CD1c-positive myeloid dendritic cell (primary cell): ENCODE results near the gene EIF4G3.
"Not testable (repeated sequence)": the region's sequence is repeated elsewhere in the genome, so short reads cannot be mapped to it uniquely, and the experiment has no call there.

ENCODE experiments used
- DNase-seq: peaks from one replicate; pipeline ENCODE4 v3.0.0-alpha.2; 2016; ENCODE audit errors: extremely low spot score

EIF4G3 gene

GRCh38 chr1:21024918-21025317 is 151.8 kb downstream of the EIF4G3 start:
- DNase-seq: no peak

- DNase-seq: not testable (repeated sequence)
Observed at GRCh38 chr1:21024136-21024896, 152.4 kb downstream of the EIF4G3 start.

- DNase-seq: peak; percentile 81
Observed at GRCh38 chr1:21022279-21023040, 154.2 kb downstream of the EIF4G3 start.

DNA sequence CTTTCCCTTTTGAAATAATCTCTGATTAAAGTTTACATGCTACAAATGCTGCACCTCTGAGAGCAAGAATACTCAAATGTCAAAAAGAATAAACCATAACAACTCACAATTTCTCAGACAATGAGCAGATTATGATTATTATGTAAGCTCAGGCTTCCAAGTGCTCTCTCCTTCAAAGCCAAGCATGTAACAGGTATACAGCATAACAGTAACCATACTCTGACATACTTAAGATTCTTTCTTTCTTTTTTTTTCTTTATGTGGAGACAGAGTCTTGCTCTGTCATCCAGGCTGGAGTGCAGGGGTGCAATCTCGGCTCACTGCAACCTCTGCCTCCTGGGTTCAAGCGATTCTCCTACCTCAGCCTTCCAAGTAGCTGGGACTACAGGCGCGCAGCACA is 155.4 kb downstream of the EIF4G3 start:
- no peak for DNase-seq

DNA sequence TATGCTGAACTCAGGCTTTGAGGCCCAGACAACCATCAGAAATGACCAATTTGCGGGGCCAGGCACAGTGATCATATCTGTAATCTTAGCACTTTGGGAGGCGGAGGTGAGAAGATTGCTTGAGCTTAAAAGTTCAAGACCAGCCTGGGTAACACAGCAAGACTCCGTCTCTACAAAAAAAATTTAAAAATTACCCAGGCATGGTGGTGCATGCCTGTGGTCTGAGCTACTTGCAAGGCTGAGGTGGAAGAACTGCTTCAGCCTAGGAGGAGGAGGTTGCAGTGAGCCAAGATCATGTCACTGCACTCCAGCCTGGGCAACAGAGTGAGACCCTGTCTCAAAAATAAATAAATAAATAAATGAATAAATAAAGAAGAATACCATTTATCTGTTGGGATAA is 156.5 kb downstream of the EIF4G3 start:
- DNase-seq: no peak

DNA sequence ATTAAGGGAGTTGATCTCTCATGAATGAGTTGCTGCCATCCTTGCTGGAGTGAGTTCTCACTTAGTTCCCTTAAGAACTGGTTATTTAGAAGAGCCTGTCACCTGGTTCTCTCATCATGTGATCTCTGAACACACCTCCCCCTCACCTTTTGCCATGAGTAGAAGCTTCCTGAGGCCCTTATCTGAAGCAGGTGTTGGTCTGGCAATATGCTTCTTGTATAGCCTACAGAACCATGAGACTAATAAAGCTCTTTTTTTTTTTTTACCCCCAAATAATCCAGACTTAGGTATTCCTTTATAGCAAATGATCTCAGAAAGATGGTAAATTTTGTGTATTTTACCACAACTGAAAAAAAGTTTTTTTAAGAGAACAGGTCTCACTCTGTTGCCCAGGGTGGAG is 158.0 kb downstream of the EIF4G3 start:
- DNase-seq: no peak

GRCh38 chr1:21013510-21013909 is 163.2 kb downstream of the EIF4G3 start:
- DNase-seq: no peak

DNA sequence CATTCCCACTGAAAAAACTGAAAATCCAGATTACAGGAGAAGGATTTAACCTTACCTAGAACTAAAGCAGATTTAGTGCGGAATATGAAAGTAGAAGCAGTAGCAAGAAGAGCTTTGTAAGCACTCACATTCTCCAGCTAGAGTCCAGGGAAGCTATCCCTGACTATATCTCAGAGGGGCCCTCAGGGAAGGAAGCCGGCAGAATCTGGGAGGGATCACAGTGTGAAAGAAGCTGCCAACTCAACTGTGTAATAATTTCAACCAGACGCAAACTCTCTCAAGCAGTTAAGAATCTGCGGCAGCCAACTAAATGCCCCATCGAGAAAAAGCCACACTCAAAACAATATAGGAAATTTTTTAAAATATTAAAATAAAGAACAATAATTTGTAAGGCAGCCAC is 163.8 kb downstream of the EIF4G3 start:
- DNase-seq: no peak

DNA sequence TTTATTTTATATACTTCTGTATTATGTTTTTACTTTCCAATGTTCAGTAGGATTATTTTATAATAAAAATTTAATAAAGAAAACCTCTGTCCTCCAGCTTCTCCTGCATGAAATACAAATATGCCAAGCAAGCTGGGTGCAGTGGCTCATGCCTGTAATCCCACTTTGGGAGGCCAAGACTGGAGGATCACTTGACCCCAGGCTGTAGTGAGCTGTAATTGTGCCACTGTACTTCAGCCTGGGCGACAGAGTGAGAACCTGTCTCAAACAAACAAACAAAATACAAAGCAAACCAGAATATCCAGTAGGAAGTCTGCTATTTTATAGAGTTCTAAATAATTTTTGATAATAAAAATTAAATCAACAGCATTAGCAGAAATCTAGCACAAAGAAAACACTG is 168.8 kb downstream of the EIF4G3 start:
- DNase-seq: no peak

DNA sequence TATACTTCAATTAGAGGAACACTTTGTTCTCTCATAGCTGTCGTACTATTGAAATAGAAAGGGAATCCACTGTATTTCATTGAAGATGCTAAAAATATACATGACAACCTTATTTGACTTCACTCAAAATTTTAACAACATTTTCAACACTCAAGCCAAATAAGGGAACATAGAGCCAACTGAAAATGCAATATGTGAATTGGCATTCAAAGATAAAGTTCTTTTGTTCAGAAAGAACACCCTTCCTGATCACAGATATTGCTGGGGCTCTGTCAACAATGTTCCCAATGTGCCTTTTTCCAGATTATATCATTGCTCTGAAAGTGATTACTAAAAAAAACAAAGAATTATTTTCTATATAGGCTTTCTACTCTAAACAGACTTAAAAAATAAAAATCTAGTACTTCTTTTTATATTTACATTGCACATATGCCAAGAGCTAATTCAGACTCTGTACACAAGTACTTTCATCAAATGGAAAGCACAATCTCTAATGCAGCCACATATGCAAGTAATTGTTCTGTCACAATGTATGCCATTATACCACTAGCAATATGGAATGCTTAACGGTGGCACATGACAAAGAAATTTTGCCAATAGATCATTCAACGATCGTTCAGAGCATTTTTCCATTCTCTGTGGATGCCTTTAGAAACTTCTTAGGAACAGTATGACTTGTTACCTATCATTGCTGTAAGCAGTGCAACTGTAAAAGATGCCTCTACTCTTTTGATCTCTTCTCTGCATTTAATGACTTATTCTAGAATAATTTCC is 171.0 kb downstream of the EIF4G3 start:
- DNase-seq: no peak

GRCh38 chr1:21003281-21004045 is 173.2 kb downstream of the EIF4G3 start:
- DNase-seq: no peak

GRCh38 chr1:21001042-21001441 is 175.7 kb downstream of the EIF4G3 start:
- DNase-seq: no peak

DNA sequence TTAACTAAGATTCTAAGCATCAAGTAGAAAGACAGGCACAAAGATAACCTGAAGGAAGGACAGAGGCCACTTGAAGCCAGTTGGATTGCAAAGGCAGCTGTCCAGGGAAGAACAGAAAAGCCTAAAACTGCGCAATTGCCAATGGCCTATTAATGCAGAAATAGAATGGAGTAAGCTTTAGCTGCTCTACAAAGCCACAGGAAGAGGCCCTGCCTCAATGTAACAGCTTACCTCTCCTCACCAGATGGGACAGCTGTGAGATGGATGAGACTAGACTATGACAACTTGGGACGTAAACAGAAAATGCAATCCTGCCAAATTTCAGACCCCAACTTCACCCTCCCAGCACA is 176.5 kb downstream of the EIF4G3 start:
- DNase-seq: no peak

GRCh38 chr1:20999525-21000244 is 177.0 kb downstream of the EIF4G3 start:
- no peak for DNase-seq

DNA sequence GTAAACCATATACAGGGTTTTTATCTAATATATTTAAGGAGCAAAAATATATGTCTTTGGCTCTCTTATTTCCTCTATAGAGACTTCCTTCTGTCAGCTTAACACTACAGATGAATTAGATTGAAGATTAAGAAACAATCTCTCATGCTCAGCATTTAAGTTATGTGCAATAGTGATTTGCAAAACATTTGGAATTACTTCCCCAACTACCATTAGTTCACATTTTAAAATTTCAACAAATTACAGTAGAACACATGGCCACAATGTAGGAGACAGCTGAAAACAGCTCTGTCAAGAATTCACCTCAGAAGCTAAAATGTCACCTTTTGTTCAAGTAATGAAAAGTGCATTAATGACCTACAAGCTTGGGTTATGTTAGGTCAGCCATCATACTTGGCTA is 177.9 kb downstream of the EIF4G3 start:
- peak; percentile 16 for DNase-seq

DNA sequence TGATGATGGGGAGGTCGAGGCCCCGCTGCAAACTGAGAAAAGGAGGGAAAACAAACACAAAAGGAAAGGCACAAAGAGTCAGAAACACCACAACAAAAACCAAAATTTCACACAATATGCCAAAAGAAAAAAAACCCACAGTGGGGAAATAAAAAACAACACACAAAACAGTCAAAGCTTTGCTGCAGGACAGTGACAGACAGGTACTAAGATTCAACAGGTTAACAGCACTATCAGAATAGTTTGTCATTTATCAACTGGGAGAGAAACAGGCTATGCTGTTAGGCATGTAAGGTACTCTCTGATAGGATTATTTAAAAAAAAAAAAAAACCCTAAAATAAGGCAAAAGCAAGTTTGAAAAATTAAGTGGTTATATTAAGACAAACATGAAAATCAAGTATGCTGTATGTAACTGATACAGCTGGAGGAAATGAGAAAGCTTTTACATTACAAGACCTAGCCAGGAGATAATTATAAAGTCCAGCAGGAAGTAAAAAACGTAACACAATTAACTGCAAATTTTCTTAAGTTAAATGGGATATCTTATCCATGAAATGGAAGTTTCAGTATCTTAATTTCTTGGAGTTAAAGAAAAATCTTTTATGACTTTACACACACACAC is 179.0 kb downstream of the EIF4G3 start:
- DNase-seq: no peak

DNA sequence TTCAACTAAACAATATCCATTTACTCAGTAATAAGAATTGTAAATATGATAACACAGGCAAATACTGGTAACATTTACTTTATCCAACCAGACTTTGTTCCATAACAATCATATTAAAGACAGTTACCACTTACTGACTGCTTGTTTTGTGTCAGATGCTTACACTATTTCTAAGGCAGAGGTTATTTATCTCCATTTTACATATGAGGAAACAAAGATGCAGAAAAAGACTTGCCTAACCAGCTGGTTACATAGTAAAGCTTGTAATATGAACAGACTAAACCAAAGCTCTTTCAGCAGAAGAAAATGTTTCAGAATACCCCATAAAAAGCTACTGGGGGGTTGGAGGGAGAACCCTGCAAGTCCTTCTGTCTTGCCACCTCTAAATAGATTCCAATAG is 180.1 kb downstream of the EIF4G3 start:
- DNase-seq: no peak

DNA sequence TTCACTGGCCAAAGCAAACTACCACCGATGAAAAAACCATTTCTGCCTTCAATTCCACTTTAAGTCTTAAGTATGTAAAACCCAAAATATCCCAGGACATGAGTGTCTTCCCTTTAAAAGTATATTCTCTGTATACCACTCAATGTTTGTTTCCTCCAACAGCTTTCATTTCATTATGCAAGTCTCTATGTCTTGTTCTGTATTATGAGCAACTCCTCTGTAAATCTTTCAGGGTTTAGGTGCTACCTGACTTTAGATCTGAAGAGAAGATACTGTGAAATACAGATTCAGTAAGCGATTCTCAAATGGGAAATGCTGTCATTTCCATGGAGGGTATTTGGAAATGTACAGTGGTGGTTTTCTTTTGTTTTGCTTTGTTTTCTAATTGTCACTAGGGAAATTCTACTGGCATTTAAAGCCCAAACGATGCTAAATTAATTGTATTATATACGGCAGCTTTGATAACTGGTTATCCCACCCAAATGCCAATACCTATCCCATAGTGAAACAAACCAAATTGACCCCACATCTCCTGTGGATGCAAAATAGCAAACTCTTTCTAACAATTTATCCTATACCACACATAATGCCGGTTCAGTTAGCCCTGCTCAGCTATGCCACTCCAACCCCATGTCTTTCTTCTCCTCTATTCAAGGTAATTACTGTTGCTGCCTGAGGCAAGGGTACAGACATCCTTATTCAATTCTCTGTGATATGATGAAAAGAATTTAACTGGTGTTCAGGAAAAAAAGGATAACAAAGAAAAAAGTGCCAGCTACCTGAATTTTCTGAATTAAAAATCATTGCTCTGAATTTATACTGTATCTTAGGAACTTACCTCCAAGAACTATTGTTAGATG is 182.8 kb downstream of the EIF4G3 start:
- no peak for DNase-seq

- no peak for DNase-seq
Observed at GRCh38 chr1:20992322-20993056, 184.2 kb downstream of the EIF4G3 start.
